GM18511 (cell line): ENCODE measurements around the gene EXOC3.
"Not testable (repeated sequence)": the region's sequence is repeated elsewhere in the genome, so short reads cannot be mapped to it uniquely, and the experiment has no call there.

ENCODE experiments used
- ATAC-seq: cut with Tn5 transposase; IDR thresholded peaks from one replicate; pipeline ENCODE4 v1.9.1; 2021; ENCODE audit warnings: mild to moderate bottlenecking, moderate library complexity; ENCODE audit not compliant: unreplicated experiment

Gene EXOC3

DNA sequence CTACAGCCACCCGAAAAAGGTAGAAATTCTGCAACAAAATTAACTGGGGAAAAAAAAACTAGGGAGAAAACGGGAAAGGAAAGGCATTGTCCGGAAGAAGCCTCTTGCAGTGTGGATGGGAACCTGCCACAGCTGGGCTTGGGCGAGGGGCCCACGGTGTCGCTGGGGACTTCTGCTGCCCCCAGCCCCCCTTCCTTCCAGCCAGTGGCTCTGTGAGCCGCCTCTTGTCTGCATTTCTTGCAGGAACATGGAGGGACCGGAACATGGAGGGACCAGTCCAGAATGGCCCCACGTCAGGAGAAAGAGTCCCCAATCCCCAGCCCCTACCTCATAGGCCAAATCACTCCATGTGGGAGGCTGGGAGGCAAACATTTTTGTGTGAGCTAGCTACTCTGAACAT is 36.9 kb upstream of the EXOC3 start:
- ATAC-seq: no peak

DNA sequence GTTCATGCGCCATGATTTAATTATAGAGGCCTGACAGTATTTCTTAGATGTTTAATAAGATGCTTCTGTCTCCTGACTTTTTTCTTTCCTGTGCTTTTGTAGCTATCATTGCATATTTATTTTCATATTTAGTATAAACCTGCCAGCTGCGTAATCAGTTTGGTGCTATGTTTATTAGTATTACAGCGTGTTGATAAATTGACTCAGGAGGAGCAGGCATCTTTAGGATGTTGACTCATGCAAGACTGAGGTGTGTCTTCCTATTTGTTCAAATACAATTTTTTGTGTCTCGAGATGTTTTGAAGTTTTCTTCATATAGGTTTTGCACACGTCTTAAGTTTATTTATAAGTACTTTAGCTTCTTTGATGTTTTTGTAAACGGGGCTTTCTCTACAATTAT is 35.9 kb upstream of the EXOC3 start:
- ATAC-seq: no peak

DNA sequence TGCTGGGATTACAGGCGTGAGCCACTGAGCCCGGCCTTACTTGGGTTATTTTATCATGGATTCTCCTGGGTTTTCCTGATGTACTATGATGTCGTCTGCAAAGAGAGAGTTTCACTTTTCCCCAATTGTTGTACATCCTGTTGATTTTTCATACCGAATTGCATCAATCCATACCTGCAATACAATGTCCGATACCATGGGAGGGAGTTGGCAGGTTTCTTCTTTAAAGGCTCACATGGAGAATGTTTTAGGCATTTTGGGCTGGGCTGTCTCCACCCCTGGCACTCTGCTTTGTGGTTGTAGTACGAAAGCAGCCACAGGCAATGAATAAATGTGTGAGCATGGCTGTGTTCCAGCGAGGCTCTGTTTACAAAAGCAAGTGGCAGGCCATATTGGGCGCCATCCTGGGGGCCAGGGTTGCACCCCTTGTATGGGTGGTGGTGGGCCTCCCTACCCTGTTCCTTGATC is 35.1 kb upstream of the EXOC3 start:
- ATAC-seq: no peak

DNA sequence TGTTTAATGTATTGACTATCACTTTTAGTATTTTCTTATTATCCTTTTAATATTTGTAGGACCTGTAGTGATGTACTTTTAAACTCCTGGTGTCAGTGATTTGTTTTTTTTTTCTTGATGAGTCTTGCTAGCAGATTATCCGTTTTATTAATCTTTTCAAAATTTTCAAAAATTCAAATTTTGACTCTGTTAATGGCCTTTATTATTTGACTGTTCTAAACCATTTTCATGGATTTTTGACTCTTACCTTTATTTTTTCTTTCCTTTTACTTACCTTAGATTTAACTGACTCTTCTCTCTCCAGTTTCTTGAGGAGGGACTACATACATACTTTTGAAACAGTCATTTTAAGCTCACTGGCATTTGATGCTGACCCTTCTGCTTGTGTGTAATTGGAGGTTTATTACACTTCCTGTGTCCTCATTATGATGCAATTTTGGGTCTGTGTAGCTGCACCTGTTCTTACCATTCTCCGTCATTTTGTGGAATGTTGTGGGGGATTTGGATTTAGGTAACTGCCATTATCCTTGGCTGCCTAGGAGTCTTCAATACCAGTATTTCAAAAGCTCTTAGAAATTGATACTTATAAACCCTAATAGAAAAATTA is 32.0 kb upstream of the EXOC3 start:
- ATAC-seq: no peak

DNA sequence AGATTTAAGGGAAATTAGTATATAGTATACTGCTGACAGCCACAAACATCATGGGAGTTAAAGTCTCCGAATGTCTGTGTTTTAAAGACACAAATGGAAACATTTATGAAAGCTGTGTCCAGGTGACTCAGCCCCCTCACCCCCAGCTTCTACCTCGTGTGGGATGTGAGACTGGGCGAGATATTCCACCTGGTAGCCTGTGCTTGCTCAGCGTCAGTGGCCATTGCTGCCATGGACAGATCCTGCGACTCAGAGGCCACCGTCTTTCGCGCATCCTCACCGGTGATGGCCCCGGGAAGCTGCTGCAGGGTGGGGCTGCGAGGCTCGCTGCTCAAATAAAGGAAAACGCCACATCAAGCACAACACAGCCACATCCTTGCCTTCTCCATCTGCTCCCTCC is 31.2 kb upstream of the EXOC3 start:
- ATAC-seq: no peak

DNA sequence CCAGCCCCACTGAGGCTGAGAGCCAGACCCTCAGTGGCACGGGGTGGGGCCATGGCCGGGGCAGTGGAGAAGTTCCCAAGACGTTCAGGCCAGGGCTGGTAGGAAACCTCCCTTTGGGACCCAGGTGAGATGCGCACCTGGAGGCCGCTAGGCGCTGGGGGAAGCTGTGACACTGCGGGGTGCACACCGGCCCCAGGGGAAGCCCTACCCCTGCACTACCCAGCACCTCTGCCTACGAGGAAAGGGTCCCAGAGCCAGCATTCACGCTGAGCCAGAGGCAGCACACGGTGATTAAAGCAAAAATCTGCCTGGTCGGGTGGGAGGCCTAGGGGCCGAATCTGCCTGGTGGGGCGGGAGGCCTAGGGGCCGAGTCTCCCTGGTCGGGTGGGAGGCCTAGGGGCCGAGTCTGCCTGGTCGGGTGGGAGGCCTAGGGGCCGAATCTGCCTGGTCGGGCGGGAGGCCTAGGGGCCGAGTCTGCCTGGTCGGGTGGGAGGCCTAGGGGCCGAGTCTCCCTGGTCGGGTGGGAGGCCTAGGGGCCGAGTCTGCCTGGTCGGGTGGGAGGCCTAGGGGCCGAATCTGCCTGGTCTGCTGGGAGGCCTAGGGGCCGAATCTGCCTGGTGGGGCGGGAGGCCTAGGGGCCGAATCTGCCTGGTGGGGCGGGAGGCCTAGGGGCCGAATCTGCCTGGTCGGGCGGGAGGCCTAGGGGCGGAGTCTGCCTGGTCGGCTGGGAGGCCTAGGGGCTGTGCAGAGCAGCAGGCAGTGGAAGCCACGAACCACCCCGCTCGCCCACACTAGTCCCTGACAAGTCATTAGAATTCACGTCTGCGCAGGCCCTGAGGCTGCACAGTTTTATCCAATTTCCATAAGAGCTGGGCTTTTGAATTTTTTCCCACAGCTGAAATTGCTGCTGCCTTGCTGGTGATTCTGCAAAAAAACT is 27.7 kb upstream of the EXOC3 start:
- ATAC-seq: not testable (repeated sequence)

DNA sequence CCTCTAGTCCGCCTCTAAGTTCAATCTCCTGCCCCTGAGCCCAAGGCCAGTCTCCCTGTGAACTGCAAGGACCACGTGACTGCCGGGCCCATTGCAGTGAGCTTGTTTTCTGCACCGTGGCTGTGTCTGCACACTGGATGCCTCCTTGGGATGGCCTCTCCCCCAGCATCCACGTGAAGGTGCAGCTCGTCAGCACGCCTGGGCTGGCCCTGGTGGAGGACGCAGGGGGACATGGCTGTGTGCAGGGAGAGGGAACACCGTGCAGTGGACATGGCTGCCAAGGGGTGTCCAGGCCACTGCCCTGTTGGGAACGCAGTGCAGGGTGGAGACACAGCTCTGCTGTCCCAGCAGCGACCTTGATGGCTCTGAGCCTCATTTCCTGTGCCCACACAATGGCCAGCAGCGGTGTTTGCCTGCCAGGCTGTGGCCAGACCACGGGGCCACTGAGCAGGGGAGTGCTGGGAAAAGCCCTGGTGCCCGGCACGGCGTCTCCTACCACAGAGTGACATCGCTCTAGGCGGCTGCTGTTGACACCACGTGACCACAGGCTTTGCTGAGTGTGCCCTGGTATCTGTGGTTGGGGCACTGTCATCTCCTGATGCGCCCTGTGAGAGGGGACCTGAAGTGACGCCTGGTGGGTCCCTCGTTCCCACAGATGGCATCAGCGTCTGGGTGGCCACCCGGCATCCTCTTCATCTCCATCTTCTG is 26.9 kb upstream of the EXOC3 start:
- ATAC-seq: no peak

DNA sequence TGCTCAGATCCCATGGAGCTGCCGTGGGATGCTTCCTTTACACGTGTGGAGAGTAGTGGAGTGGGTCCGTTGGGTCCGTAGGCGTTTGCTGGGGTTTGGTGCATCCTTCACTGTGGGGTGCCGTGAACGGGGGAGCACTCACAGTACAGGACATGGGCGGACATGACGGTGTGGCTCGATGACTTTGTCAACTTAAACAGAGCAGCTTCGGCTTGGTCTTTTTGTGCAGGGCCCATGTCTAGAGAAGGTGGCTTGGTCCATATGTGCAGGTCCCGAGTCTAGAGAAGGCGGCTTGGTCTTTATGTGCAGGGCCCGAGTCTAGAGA is 26.4 kb upstream of the EXOC3 start:
- no peak for ATAC-seq

DNA sequence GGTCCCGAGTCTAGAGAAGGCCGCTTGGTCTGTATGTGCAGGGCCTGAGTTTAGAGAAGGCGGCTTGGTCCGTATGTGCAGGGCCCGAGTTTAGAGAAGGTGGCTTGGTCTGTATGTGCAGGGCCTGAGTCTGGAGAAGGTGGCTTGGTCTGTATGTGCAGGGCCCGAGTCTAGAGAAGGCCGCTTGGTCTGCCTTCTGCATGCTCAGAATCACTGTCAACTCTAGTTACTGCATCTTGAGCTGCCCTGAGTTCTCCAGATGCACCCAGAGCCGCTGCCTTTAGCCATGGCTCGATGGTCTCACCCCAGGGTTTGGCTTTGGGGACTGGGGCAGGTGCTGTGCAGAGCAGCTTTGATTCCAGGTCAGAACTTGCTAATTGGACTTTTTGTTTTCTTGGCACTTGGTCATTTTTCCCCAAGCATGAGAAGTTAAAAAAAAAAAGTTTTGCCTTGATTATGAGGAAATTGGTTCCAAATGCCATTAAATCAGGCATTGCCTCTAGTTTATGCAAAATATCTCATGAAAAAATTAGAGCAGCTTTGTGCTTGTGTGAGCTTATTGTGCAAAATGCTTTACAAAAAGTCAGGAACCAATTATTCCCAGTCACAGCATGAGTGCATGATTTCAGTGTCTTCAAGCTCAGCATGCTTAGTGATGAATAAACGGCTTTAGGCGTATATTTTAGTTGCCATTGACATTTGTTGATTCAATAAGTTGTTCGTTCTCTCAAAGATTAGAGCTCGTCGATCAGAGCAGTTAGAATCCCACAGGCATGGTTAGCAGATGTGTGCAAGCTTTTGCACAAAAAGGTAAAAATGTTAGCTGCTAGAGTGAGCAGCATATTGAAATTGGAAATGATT is 25.4 kb upstream of the EXOC3 start:
- ATAC-seq: no peak

DNA sequence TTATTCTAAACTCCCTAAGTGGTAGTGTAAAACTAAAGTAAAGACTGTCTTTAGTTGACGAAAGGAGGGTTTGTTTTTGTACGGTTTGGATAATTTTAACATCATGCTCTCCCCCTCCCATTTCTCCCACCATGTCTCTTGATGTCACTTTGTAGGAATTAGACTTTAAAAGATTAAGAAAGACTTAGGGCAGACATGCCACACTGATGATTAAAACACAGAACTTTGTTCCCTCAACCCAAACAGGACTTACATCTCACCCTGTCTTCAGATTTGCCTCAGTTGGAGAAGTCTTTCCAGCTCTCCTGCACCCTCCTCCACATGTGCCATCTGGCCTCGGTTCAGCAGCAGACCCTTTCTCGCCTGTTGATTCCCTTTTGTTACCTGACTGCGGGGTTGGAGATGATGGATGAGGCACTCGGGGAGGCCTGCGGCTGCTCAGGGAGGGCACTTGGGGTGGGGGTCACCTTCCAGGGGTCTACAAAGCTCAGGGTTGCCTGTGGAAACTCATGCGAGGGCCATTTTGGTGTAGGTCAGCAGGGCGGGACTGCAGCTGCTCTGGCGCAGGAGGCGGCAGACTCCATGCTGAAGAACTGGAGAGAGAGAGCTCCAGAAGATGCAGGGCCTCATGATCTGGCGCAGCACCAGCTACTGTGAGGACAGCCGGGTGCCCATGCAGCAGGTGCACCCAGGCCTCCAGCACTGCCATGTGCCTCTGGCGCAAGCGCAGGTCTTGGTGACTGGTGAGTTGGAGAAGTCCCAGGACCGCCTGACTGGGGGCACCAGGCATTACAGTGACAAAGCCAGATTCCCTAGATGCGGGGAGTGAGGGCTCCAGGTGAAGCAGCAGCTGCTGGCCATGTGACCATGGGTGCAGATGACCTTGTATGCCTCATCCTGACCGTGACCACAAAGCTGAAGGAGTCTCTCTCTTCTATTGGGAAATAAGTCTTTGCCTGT is 24.5 kb upstream of the EXOC3 start:
- ATAC-seq: no peak

DNA sequence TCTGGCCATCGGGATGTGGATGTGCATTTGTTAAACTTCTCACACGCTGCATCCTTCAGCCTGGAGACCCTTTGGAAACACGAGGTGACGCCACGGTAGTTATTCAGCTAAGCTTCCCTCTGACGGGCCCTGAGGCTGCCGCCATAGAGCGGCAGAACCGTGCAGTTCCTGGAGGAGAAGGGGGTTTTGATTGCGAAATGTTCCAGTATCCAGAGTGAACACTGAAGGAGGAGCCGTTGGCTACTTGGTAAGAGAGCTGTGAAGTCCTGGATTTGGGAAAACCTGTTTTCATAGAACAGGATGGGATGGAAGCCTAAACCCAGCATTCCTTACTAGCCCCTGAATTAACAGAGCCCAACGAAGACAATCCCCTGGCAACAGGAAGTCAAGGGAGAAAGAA is 23.0 kb upstream of the EXOC3 start:
- ATAC-seq: no peak

DNA sequence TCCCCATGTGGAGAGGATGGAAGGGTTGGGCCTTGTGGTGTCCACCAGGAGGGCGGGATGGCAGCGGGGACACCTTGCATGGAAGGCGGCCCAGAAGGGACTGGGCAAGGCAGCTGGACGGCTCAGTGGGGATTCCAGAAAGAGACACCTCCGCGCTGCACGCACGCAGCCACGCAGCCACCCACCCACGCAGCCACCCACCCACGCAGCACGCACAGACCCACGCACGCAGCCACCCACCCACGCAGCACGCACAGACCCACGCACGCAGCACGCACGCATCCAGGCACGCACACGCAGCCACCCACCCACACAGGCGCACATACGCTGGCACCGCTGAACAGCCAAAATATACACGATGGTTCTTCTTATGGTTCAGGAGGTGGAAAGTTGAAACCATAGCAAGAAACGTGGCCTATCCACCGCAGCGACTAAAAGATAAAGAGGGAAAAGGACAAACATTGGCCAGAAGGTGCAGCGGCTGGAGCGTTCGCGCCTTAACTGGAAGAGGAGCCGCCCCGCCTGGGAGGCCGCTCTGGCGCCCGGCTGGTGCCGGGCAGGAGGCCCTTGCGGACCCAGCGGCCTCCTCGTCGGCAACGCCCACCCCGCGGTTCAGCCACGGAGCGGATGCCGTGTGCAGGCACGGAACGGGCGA is 22.2 kb upstream of the EXOC3 start:
- ATAC-seq: no peak

DNA sequence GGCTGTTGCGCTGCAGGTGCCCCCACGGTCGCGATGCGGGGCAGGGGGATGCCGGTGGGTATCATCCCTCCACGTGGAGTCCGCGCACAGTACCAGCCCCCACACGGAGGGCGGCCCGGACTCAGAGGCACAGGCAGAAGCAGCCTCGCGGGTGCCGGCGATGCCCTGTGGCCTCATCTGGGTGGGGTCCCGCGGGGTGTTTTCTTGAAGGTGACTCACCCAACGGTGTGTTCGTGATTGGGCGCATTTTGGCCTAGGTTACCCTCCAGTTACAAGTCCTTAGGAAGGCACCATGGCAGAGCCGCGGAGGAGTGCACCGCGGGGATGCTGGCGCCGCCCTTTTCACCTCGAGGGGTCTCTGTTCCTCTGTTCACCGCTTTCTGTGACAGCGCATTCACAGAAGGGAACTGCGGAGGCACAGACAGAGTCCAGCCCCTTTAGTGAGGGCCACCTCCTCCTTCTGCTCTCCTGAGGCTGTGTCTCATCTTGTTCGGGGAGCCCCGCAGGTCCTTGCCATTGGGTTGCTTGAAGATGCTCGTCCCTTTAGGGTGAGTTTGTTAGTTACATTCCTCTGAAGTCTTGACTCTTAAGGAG is 21.6 kb upstream of the EXOC3 start:
- ATAC-seq: no peak

DNA sequence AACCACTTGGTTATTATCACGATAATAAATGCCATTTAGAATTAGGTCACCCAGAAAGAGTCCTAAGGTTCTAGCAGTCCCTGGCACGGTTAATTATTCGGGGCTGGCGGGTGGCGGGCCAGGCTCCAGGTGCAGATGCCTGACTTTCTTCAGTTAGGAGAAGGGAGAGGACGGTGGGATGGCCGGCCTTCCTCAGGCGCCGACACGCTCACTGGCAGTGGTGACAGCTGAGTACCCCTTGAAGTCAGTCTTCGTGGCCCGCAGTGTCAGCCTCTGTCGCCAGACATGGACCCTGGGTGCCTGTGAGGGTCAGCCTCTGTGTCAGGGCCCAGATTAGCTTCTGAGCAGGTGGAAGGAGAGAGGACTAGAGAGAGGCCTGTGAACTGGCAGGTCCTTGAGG is 21.1 kb upstream of the EXOC3 start:
- ATAC-seq: no peak

DNA sequence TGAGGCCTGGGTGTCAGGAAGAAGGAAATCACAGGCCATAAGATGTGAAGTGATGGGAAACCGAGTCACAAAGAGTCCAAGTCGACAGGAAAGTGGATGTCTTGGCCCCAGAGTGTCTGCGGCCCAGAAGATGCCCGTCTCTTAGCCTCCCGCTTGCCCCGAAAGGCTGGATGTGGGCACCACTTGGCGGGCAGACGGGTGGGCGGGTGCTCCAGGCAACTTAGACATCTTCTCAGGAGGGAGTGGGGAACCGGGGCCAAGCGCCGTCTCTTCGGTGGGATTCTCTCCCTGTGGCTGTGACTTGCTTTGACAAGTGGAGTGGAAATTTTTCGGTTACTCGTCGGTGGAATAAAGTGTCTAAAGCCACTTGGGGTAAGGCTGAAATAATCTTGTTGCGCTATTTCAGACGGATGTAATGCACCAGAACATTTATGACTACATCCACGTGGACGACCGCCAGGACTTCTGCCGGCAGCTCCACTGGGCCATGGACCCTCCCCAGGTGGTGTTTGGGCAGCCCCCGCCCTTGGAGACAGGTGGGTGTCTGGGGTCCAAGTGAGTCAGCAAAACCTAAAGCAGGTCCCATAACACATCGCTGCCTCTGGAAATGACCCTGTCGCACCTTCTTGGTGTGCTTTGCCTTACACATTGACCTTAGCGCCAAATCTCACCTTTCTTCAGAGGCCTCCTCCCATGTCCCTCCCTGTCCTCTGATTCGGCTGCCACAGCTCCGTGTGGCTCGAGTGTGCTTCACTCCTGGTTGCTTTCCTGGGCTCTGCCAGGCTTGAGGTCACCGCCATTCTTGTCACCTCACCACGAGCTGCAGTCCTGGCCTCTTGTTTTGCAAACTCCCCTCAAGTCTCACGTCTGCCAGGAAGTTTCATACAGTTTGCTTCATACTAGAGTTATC is 20.4 kb upstream of the EXOC3 start:
- no peak for ATAC-seq

DNA sequence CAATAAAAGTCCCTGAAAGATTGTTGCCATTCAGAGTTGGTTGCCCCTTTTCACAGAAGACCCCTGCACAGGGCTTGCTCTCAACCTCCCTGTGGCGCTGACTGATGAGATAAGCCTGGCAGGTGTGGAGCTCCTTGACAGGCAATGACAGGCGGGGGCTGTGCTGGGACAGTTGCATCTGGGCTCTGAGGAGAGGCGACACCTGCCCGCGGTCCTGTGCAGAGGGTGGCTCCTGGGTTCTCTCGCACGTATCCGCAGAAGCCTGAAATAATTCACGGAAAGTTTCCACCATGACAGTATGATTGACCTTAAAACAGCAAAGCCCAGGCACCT is 19.8 kb upstream of the EXOC3 start:
- ATAC-seq: no peak

DNA sequence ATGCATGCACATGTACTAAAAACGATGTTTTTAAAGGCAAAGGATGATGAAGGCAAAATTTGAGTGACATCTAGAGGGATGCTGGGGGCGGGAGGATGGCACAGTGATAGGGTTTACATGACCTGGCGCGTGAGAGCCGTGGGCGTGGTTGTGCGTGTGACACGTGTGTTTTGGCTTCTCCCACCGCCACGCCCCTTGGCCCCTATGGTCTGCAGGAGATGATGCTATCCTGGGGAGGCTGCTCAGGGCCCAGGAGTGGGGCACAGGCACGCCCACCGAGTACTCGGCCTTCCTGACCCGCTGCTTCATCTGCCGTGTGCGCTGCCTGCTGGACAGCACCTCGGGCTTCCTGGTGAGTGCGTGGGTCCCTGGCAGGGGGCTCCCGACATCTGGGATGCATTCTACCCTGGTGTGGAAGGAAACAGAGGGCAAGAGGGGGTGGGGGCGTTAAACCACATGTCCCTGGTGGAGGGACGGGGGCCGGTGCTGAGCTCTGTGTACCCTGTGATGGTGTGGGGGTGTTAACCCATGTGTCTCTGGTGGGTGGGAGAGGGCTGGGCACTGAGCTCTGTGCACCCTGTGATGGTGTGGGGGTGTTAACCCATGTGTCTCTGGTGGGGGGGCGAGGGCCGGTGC is 19.2 kb upstream of the EXOC3 start:
- ATAC-seq: no peak
